Keratinocyte (primary cell): ENCODE data around the gene DSCAML1. TPM values are rescaled to one million over a fixed set of nuclear protein-coding genes. Genes with fewer than 3 reads are reported as not detected.

Experiments used
- DNase-seq: peaks from one replicate; pipeline ENCODE4 v3.0.0-alpha.2; 2011; ENCODE audit warnings: low read depth, missing footprints, low spot score
- FAIRE-seq: peaks from 2 replicates; lab custom pipeline; 2011; peaks lifted over from hg19 to GRCh38; lab: Jason Lieb, UNC
- H2AFZ ChIP-seq: 2 replicates; pipeline ENCODE4 v1.6.0; 2012; ENCODE audit warnings: low read length, control low read depth, inconsistent platforms; ENCODE audit not compliant: control insufficient read depth
- H3K27ac ChIP-seq: 2 replicates; pipeline ENCODE4 v1.5.1; 2011; ENCODE audit warnings: low read length; ENCODE audit not compliant: control insufficient read depth, insufficient read depth
- H3K27me3 ChIP-seq: 3 replicates; pipeline ENCODE4 v1.6.0; 2011; ENCODE audit warnings: low read length; ENCODE audit not compliant: control insufficient read depth, insufficient read depth; ENCODE audit errors: extremely low read depth
- H3K36me3 ChIP-seq, 2 experiments: 2 replicates in 1 of 2; 3 replicates in 1 of 2; pipeline ENCODE4 v1.5.1; 2011; ENCODE audit warnings: low read length in 2 of 2, mild to moderate bottlenecking in 1 of 2; ENCODE audit not compliant: control insufficient read depth in 2 of 2, insufficient read depth in 2 of 2; ENCODE audit errors: extremely low read depth in 1 of 2
- H3K4me1 ChIP-seq: 3 replicates; pipeline ENCODE4 v1.5.1; 2011; ENCODE audit warnings: low read length; ENCODE audit not compliant: control insufficient read depth, insufficient read depth; ENCODE audit errors: extremely low read depth
- H3K4me2 ChIP-seq: 3 replicates; pipeline ENCODE4 v1.6.0; 2011; ENCODE audit warnings: low read depth, low read length; ENCODE audit not compliant: control insufficient read depth, insufficient read depth; ENCODE audit errors: extremely low read depth
- H3K4me3 ChIP-seq, 3 experiments: fragments of 200-600 bp in 1 of 3; sonication (generic) in 1 of 3; 2 replicates in 2 of 3; 3 replicates in 1 of 3; pipeline ENCODE4 v1.5.1; 2011 to 2016; ENCODE audit warnings: low read length in 3 of 3, mild to moderate bottlenecking in 3 of 3, control low read depth in 2 of 3, inconsistent platforms in 1 of 3, low read depth in 1 of 3, mixed read lengths in 1 of 3, mixed run types in 1 of 3, moderate library complexity in 1 of 3; ENCODE audit not compliant: control insufficient read depth in 2 of 3, insufficient read depth in 2 of 3; ENCODE audit errors: extremely low read depth in 1 of 3
- H3K79me2 ChIP-seq: 2 replicates; pipeline ENCODE4 v1.6.0; 2012; ENCODE audit warnings: low read length; ENCODE audit not compliant: control insufficient read depth, insufficient read depth
- H3K9ac ChIP-seq: 3 replicates; pipeline ENCODE4 v1.6.0; 2011; ENCODE audit warnings: low read length; ENCODE audit not compliant: control insufficient read depth, insufficient read depth; ENCODE audit errors: extremely low read depth
- H3K9me1 ChIP-seq: 3 replicates; pipeline ENCODE4 v1.6.0; 2011; ENCODE audit warnings: low read length; ENCODE audit not compliant: control insufficient read depth, insufficient read depth; ENCODE audit errors: extremely low read depth
- H3K9me3 ChIP-seq: 2 replicates; pipeline ENCODE4 v1.5.1; 2012; ENCODE audit warnings: low read depth, low read length; ENCODE audit not compliant: control insufficient read depth
- H4K20me1 ChIP-seq: 3 replicates; pipeline ENCODE4 v1.6.0; 2011; ENCODE audit warnings: low read length; ENCODE audit not compliant: control insufficient read depth, insufficient read depth; ENCODE audit errors: extremely low read depth
- CTCF ChIP-seq, 3 experiments: IDR thresholded peaks in 1 of 3; conservative IDR thresholded peaks in 1 of 3; optimal IDR thresholded peaks in 1 of 3; 2 replicates in 2 of 3; 3 replicates in 1 of 3; pipeline versions ENCODE3 to v1.5.1; 2011; ENCODE audit warnings: low read length in 3 of 3, mild to moderate bottlenecking in 3 of 3, moderate library complexity in 2 of 3, control low read depth in 1 of 3, inconsistent platforms in 1 of 3; ENCODE audit not compliant: insufficient read depth in 2 of 3; ENCODE audit errors: extremely low read depth in 1 of 3
- EZH2 ChIP-seq: IDR thresholded peaks from one replicate; pipeline ENCODE4 v1.6.1; 2012; ENCODE audit warnings: inconsistent platforms, mild to moderate bottlenecking, low read length, moderate library complexity
- dilution Hi-C: fragments of 300-500 bp; cut with MboI; formaldehyde crosslinking; loops from one replicate; pipeline ENCODE4 v1.7.0; 2020; ENCODE audit warnings: low sequenced_read_pairs; ENCODE audit not compliant: extremely low pct_ligation_motif_present
- polyA plus RNA-seq, 5 experiments: library from polyadenylated mRNA; depleted of rRNA in 3 of 5; stranded (reverse) in 3 of 5; stranded (forward) in 1 of 5; unstranded in 1 of 5; fragments of >200 nt; gene quantifications; 1 replicate in 1 of 5; 2 replicates in 3 of 5; 3 replicates in 1 of 5; pipeline versions ENCODE4 v1.2.1 to v1.2.3, GENCODE V29; 2011 to 2012; ENCODE audit warnings: missing spikeins in 2 of 5, low read depth in 1 of 5, low replicate concordance in 1 of 5

DSCAML1 gene
- polyA plus RNA-seq, 1 donor (not counting 4 experiments of a cell fraction or from before 2014, with no cell fraction given): not detected

GRCh38 chr11:117652521-117652920, 144.5 kb downstream of the DSCAML1 start:
- peaks cover 4% of the 10 kb centered on the region for H3K27me3 ChIP-seq
- TF ChIP-seq CTCF (optimal IDR thresholded peaks at IDR 0.05 in 1 of 3, IDR thresholded peaks at IDR 0.05 in 1 of 3, conservative IDR thresholded peaks at IDR 0.05 in 1 of 3; ENCODE audit: extremely low read depth in 1 of 3, insufficient read depth in 2 of 3, low read length in 3 of 3): no peak
- no peak for FAIRE-seq

GRCh38 chr11:117649296-117650055, 147.5 kb downstream of the DSCAML1 start:
- no peaks in the 10 kb centered on the region for H4K20me1 ChIP-seq
- no peak overlapping the region for H3K4me3 ChIP-seq
- H3K27ac ChIP-seq: no peak overlapping the region
- dilution Hi-C loops: no loop called here
- FAIRE-seq: no peak
- no peaks in the 10 kb centered on the region for H3K4me1 ChIP-seq
- no peak overlapping the region for H3K9ac ChIP-seq
- no peak overlapping the region for H3K4me2 ChIP-seq
- H3K79me2 ChIP-seq: no peaks in the 10 kb centered on the region
- peaks cover 7% of the 10 kb centered on the region for H3K27me3 ChIP-seq
- no peak overlapping the region for H2AFZ ChIP-seq
- no peaks in the 10 kb centered on the region for H3K9me1 ChIP-seq
- DNase-seq: no peak
- H3K36me3 ChIP-seq: no peaks in the 10 kb centered on the region
- no peaks in the 10 kb centered on the region for H3K9me3 ChIP-seq
- TF ChIP-seq EZH2 (no peak), CTCF (optimal IDR thresholded peaks at IDR 0.05 in 1 of 3, IDR thresholded peaks at IDR 0.05 in 1 of 3, conservative IDR thresholded peaks at IDR 0.05 in 1 of 3; ENCODE audit: extremely low read depth in 1 of 3, insufficient read depth in 2 of 3, low read length in 3 of 3) (no peak)

More at GRCh38 chr11:117652521-117652920, 144.5 kb downstream of the DSCAML1 start:
- no peak overlapping the region for H3K27ac ChIP-seq
- H3K9me3 ChIP-seq: no peaks in the 10 kb centered on the region
- H3K4me3 ChIP-seq: no peak overlapping the region
- no peaks in the 10 kb centered on the region for H4K20me1 ChIP-seq
- dilution Hi-C loops: no loop called here
- no peak overlapping the region for H3K4me2 ChIP-seq
- H3K4me1 ChIP-seq: no peaks in the 10 kb centered on the region
- H3K79me2 ChIP-seq: no peaks in the 10 kb centered on the region
- no peaks in the 10 kb centered on the region for H3K9me1 ChIP-seq
- no peak overlapping the region for H2AFZ ChIP-seq
- no peak overlapping the region for H3K9ac ChIP-seq
- H3K36me3 ChIP-seq: no peaks in the 10 kb centered on the region
- no peak for DNase-seq
